Trophoblast cell (in vitro differentiated cells and primary cell): ENCODE results near the gene NFILZ.
"Not testable (repeated sequence)": the region's sequence is repeated elsewhere in the genome, so short reads cannot be mapped to it uniquely, and the experiment has no call there.

Experiments
- DNase-seq, 2 donors: peaks; one replicate each; pipeline ENCODE4 v3.0.0-alpha.2; 2016
- H2AFZ ChIP-seq: 2 replicates; pipeline ENCODE4 v1.6.1; 2013; ENCODE audit warnings: low read length, moderate library complexity, mild to moderate bottlenecking; ENCODE audit not compliant: insufficient read depth, poor library complexity
- H2AK5ac ChIP-seq: 2 replicates; pipeline ENCODE4 v1.6.1; 2013; ENCODE audit warnings: mild to moderate bottlenecking, low read length
- H2BK120ac ChIP-seq: 2 replicates; pipeline ENCODE4 v1.6.1; 2013; ENCODE audit warnings: low read length, mild to moderate bottlenecking, moderate library complexity; ENCODE audit not compliant: insufficient read depth, poor library complexity
- H2BK12ac ChIP-seq: 2 replicates; pipeline ENCODE4 v1.6.1; 2013; ENCODE audit warnings: mild to moderate bottlenecking, low read length, moderate library complexity
- H2BK5ac ChIP-seq: 2 replicates; pipeline ENCODE4 v1.6.1; 2013; ENCODE audit warnings: low read length, low read depth, moderate library complexity, mild to moderate bottlenecking; ENCODE audit not compliant: poor library complexity
- H3K14ac ChIP-seq: 2 replicates; pipeline ENCODE4 v1.6.1; 2013; ENCODE audit warnings: mild to moderate bottlenecking, low read length
- H3K18ac ChIP-seq: 2 replicates; pipeline ENCODE4 v1.6.1; 2013; ENCODE audit warnings: mild to moderate bottlenecking, low read length
- H3K23ac ChIP-seq: 2 replicates; pipeline ENCODE4 v1.6.1; 2013; ENCODE audit warnings: low read length
- H3K27ac ChIP-seq: 2 replicates; pipeline ENCODE4 v1.5.1; 2013; ENCODE audit warnings: low read depth, mild to moderate bottlenecking, inconsistent platforms, low read length, moderate library complexity
- H3K27me3 ChIP-seq: 2 replicates; pipeline ENCODE4 v1.6.1; 2013; ENCODE audit warnings: inconsistent platforms, mild to moderate bottlenecking, low read length, moderate library complexity; ENCODE audit not compliant: insufficient read depth
- H3K36me3 ChIP-seq, 2 experiments: 1 replicate in 1 of 2; 2 replicates in 1 of 2; pipeline ENCODE4 v1.6.1; 2013; ENCODE audit warnings: low read length in 2 of 2, mild to moderate bottlenecking in 2 of 2, moderate library complexity in 1 of 2; ENCODE audit not compliant: insufficient read depth in 2 of 2, control insufficient read depth in 1 of 2
- H3K4ac ChIP-seq: 2 replicates; pipeline ENCODE4 v1.6.1; 2013; ENCODE audit warnings: low read depth, mild to moderate bottlenecking, low read length, moderate library complexity
- H3K4me1 ChIP-seq, 2 experiments: 1 replicate in 1 of 2; 2 replicates in 1 of 2; pipeline ENCODE4 v1.6.1; 2013; ENCODE audit warnings: low read length in 2 of 2, mild to moderate bottlenecking in 2 of 2, moderate library complexity in 1 of 2; ENCODE audit not compliant: insufficient read depth in 2 of 2, control insufficient read depth in 1 of 2
- H3K4me2 ChIP-seq: 2 replicates; pipeline ENCODE4 v1.6.1; 2013; ENCODE audit warnings: inconsistent platforms, mild to moderate bottlenecking, low read length, moderate library complexity
- H3K4me3 ChIP-seq: 2 replicates; pipeline ENCODE4 v1.5.1; 2013; ENCODE audit warnings: mild to moderate bottlenecking, low read depth, low read length, inconsistent platforms
- H3K79me1 ChIP-seq: one replicate; pipeline ENCODE4 v1.6.1; 2013; ENCODE audit warnings: low read length
- H3K79me2 ChIP-seq: 2 replicates; pipeline ENCODE4 v1.6.1; 2013; ENCODE audit warnings: low read length, mild to moderate bottlenecking; ENCODE audit not compliant: control insufficient read depth, insufficient read depth, poor library complexity
- H3K9ac ChIP-seq: 2 replicates; pipeline ENCODE4 v1.6.1; 2013; ENCODE audit warnings: mild to moderate bottlenecking, low read length
- H3K9me3 ChIP-seq: 2 replicates; pipeline ENCODE4 v1.6.1; 2013; ENCODE audit warnings: low read depth, mild to moderate bottlenecking, control low read depth, inconsistent platforms, low read length; ENCODE audit not compliant: insufficient read depth
- H4K12ac ChIP-seq: 2 replicates; pipeline ENCODE4 v1.6.1; 2013; ENCODE audit warnings: low read depth, mild to moderate bottlenecking, low read length, moderate library complexity
- H4K8ac ChIP-seq: 2 replicates; pipeline ENCODE4 v1.6.1; 2013; ENCODE audit warnings: low read depth, mild to moderate bottlenecking, low read length, moderate library complexity
- H4K91ac ChIP-seq: one replicate; pipeline ENCODE4 v1.6.1; 2013; ENCODE audit warnings: low read depth, mild to moderate bottlenecking, low read length, moderate library complexity
- WGBS: extraction: QIAGEN DNeasy Blood & Tissue Kit; methylation state at CpG from one replicate; pipeline ENCODE4 v1.1.7; 2013; ENCODE audit warnings: missing lambda C conversion rate; ENCODE audit not compliant: insufficient read length, insufficient coverage; ENCODE audit errors: extremely low coverage; 5-methylcytosine and 5-hydroxymethylcytosine counted together

Gene NFILZ

DNA sequence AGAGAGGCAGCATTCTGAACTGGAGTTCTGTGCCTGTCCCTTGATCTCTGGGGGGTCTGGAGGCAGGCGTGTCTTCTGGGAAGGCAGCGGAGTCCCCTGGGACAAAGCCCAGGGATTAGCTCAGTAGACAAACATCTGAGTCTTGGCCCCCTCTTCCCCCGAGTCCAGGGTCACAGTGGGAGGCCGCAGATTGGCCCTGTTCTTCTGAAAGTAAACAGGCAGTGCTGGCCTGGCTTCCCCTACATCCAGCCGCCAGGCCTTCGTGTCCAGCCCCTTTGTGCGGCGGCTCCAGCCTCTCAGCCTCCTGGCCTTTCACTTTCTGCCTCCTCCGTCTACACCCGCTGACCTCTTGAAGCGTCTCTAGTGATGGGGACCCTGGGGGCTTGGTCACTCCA lies 989 bp downstream of the NFILZ start:
- no peaks in the 10 kb centered on the region for H3K36me3 ChIP-seq
- no peak overlapping the region for H3K18ac ChIP-seq
- H3K79me2 ChIP-seq = no peaks in the 10 kb centered on the region
- no peak overlapping the region for H2BK12ac ChIP-seq
- no peak overlapping the region for H3K9ac ChIP-seq
- no peak overlapping the region for H3K4me2 ChIP-seq
- H3K4ac ChIP-seq = no peak overlapping the region
- no peak overlapping the region for H3K14ac ChIP-seq
- no peaks in the 10 kb centered on the region for H3K79me1 ChIP-seq
- no peak overlapping the region for H3K4me3 ChIP-seq
- H4K91ac ChIP-seq = no peak overlapping the region
- no peak overlapping the region for H4K12ac ChIP-seq
- no peak for DNase-seq
- H4K8ac ChIP-seq = no peak overlapping the region
- no peaks in the 10 kb centered on the region for H3K27me3 ChIP-seq
- no peak overlapping the region for H2BK120ac ChIP-seq
- H3K27ac ChIP-seq = no peak overlapping the region
- no peak overlapping the region for H2AFZ ChIP-seq
- no peaks in the 10 kb centered on the region for H3K9me3 ChIP-seq
- no peak overlapping the region for H2AK5ac ChIP-seq
- H2BK5ac ChIP-seq = no peak overlapping the region
- no peaks in the 10 kb centered on the region for H3K4me1 ChIP-seq
- H3K23ac ChIP-seq = no peak overlapping the region
- no CpG with 5 or more reads among the region's 11 CpGs for WGBS

DNA sequence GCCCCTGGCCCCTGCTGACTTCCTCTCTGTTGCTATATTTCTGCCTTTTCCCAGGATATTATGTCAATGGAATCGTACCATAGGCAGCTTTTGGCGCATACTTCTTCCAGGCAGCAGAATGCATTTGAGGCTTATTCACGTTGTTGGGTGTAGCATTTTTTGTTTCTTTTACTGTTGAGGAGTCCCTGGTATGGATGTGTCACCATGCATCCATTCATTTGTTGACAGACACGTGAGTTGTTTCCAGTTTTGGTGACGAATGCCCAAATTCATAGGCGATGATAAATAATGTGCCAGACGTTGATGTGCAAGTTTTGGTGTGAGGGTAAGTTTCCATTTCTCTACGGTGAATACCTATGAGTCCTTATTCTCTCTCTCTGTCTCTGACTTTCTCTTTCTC lies 5.0 kb downstream of the NFILZ start:
- Histone ChIP-seq H2AK5ac (no peak overlapping the region), H3K18ac (no peak overlapping the region), H4K8ac (no peak overlapping the region), H3K23ac (no peak overlapping the region), H4K12ac (no peak overlapping the region), H3K14ac (no peak overlapping the region), H3K4ac (no peak overlapping the region), H3K27ac (no peak overlapping the region), H2BK120ac (no peak overlapping the region), H3K9me3 (no peaks in the 10 kb centered on the region), H3K4me3 (no peak overlapping the region), H2BK12ac (no peak overlapping the region), H3K27me3 (no peaks in the 10 kb centered on the region), H3K36me3 (no peaks in the 10 kb centered on the region), H3K4me2 (no peak overlapping the region), H3K4me1 (no peaks in the 10 kb centered on the region), H3K79me2 (no peaks in the 10 kb centered on the region), H4K91ac (no peak overlapping the region), H3K79me1 (no peaks in the 10 kb centered on the region), H3K9ac (no peak overlapping the region), H2AFZ (no peak overlapping the region), H2BK5ac (no peak overlapping the region)
- WGBS = no CpG with 5 or more reads among the region's 8 CpGs
- DNase-seq = peak; percentile 9 to 59

DNA sequence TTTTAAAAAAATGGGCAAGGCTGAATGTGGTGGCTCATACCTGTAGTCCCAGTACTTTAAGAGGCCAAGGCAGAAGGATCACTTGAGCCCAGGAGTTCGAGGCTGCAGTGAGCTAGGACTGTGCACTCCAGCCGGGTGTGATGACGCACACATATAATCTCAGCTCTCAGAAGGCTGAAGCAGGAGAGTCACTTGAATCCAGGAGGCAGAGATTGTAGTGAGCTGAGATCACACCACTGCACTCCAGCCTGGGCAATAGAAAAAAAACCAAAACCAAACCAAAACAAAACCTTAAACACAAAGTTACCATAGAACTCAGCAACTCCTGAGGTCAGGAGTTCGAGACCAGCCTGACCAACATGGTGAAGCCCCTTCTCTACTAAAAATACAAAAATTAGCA lies 6.6 kb downstream of the NFILZ start:
- H3K79me2 ChIP-seq, H2BK120ac ChIP-seq, H3K79me1 ChIP-seq, H4K91ac ChIP-seq, H3K27me3 ChIP-seq, H3K4me2 ChIP-seq, H3K9ac ChIP-seq, H3K4me1 ChIP-seq, H3K4ac ChIP-seq, H3K36me3 ChIP-seq, H3K4me3 ChIP-seq, H2BK5ac ChIP-seq, H3K23ac ChIP-seq, H2BK12ac ChIP-seq, H4K12ac ChIP-seq, H3K18ac ChIP-seq, H2AFZ ChIP-seq, H2AK5ac ChIP-seq, H3K27ac ChIP-seq, H3K9me3 ChIP-seq, H4K8ac ChIP-seq, H3K14ac ChIP-seq: not testable (repeated sequence)
- peak in 1 of 2 donors; percentile 39 for DNase-seq
- WGBS = no CpG with 5 or more reads among the region's 4 CpGs

DNA sequence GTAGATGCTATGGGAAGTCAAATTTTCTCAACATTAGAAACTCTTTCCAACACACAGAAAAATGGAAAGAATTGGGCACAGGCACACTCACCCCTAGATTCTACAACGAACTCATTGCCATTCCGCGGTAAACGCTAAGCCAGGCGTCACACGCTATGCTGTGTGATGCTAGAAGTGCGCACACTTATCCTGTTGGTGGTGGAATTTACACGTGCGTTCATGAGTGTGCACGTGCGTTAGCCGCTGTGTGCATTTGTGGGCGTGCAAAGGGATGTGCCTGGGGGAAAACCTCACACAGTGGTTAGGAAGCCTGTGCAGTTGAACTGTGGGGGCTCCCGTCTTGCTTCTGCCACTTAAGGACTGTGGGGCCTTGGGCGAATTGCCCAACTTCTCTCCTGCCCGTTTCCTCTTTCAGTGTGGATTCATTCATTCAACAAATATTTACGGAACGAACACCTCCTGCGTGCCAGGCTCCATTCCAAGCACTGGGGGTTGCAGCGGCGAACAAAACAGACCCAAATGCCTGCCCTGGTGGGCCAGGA lies 7.7 kb downstream of the NFILZ start:
- H3K23ac ChIP-seq = no peak overlapping the region
- no peak overlapping the region for H3K9ac ChIP-seq
- no peak overlapping the region for H3K4ac ChIP-seq
- H4K8ac ChIP-seq = no peak overlapping the region
- H3K4me3 ChIP-seq = no peak overlapping the region
- no peaks in the 10 kb centered on the region for H3K27me3 ChIP-seq
- H2BK5ac ChIP-seq = no peak overlapping the region
- peak; percentile 18 to 75 for DNase-seq
- no peak overlapping the region for H2BK120ac ChIP-seq
- no peak overlapping the region for H2AK5ac ChIP-seq
- no peak overlapping the region for H2BK12ac ChIP-seq
- no peaks in the 10 kb centered on the region for H3K4me1 ChIP-seq
- H3K9me3 ChIP-seq = peaks cover 5% of the 10 kb centered on the region
- no CpG with 5 or more reads among the region's 21 CpGs for WGBS
- no peak overlapping the region for H3K4me2 ChIP-seq
- no peaks in the 10 kb centered on the region for H3K36me3 ChIP-seq
- H2AFZ ChIP-seq = no peak overlapping the region
- no peaks in the 10 kb centered on the region for H3K79me1 ChIP-seq
- no peak overlapping the region for H4K91ac ChIP-seq
- no peak overlapping the region for H4K12ac ChIP-seq
- no peak overlapping the region for H3K27ac ChIP-seq
- no peak overlapping the region for H3K14ac ChIP-seq
- H3K79me2 ChIP-seq = no peaks in the 10 kb centered on the region
- H3K18ac ChIP-seq = no peak overlapping the region
